K562 (cell line): Measurements from ENCODE around the gene PSMC6. TPM values are rescaled to one million over a fixed set of nuclear protein-coding genes. Genes with fewer than 3 reads are reported as not detected.

ENCODE experiments used
- ETS1 ChIP-seq: conservative IDR thresholded peaks from 2 replicates; pipeline ENCODE4 v1.6.1; 2011; ENCODE audit warnings: low read depth, mild to moderate bottlenecking, low read length; ENCODE audit not compliant: control insufficient read depth
- ETV5 ChIP-seq: sonication (generic); formaldehyde crosslinking; IDR thresholded peaks from 2 replicates; pipeline ENCODE4 v1.4.0; 2020; ENCODE audit warnings: low read depth, mild to moderate bottlenecking, missing genetic modification reagents
- FIP1L1 ChIP-seq: fragments of 200-400 bp; formaldehyde crosslinking; IDR thresholded peaks from 2 replicates; pipeline ENCODE4 v1.6.1; 2018; ENCODE audit warnings: mild to moderate bottlenecking, low read depth, low read length; ENCODE audit not compliant: poor library complexity, severe bottlenecking
- LARP7 ChIP-seq: fragments of 450-650 bp; IDR thresholded peaks from 2 replicates; pipeline ENCODE4 v1.6.1; 2016
- MAZ ChIP-seq, 2 experiments: fragments of 450-650 bp in 1 of 2; sonication (generic) in 1 of 2; formaldehyde crosslinking; IDR thresholded peaks in 1 of 2; conservative IDR thresholded peaks in 1 of 2; 2 replicates each; pipeline versions ENCODE4 v1.4.0 to v1.5.0; 2020; ENCODE audit warnings: mild to moderate bottlenecking in 1 of 2, missing genetic modification reagents in 1 of 2
- PTBP1 ChIP-seq: fragments of 200-400 bp; formaldehyde crosslinking; IDR thresholded peaks from 2 replicates; pipeline ENCODE4 v1.6.1; 2017; ENCODE audit warnings: low read depth, low read length
- PYGO2 ChIP-seq: fragments of 450-650 bp; IDR thresholded peaks from 2 replicates; pipeline ENCODE4 v1.6.1; 2016; ENCODE audit warnings: mild to moderate bottlenecking, missing genetic modification characterization, moderate library complexity, missing compliant biosample characterization
- RNF2 ChIP-seq: sonication (generic); IDR thresholded peaks from 2 replicates; pipeline ENCODE4 v1.6.1; 2016
- SIN3B ChIP-seq: fragments of 450-650 bp; IDR thresholded peaks from 2 replicates; pipeline ENCODE4 v1.6.1; 2017; ENCODE audit warnings: low read depth, mild to moderate bottlenecking, moderate library complexity
- TFE3 ChIP-seq: fragments of 450-650 bp; formaldehyde crosslinking; IDR thresholded peaks from 2 replicates; pipeline ENCODE4 v1.4.0; 2020; ENCODE audit warnings: mild to moderate bottlenecking, mixed read lengths
- THRB ChIP-seq: fragments of 450-650 bp; formaldehyde crosslinking; conservative IDR thresholded peaks from 2 replicates; pipeline ENCODE4 v1.4.0; 2022; ENCODE audit warnings: mild to moderate bottlenecking, missing genetic modification characterization
- YY1 ChIP-seq, 3 experiments: IDR thresholded peaks; 2 replicates each; pipeline ENCODE4 v1.6.1; 2011; ENCODE audit warnings: low read length in 2 of 3, mild to moderate bottlenecking in 2 of 3, moderate library complexity in 2 of 3, borderline replicate concordance in 1 of 3, control low read depth in 1 of 3, low read depth in 1 of 3; ENCODE audit not compliant: insufficient read depth in 3 of 3, insufficient replicate concordance in 2 of 3, control insufficient read depth in 1 of 3, insufficient read length in 1 of 3; ENCODE audit errors: extremely low read depth in 1 of 3
- ZNF253 ChIP-seq: fragments of 250-450 bp; sonication (Bioruptor Pico); conservative IDR thresholded peaks from 2 replicates; pipeline ENCODE4 v1.6.1; 2021; ENCODE audit warnings: mild to moderate bottlenecking
- ZNF449 ChIP-seq: fragments of 250-450 bp; sonication (Bioruptor Pico); IDR thresholded peaks from 2 replicates; pipeline ENCODE4 v1.8.0; 2022; ENCODE audit warnings: moderate library complexity, mild to moderate bottlenecking, inconsistent platforms
- ZNF511 ChIP-seq: sonication (generic); formaldehyde crosslinking; IDR thresholded peaks from 2 replicates; pipeline ENCODE4 v1.8.0; 2022; ENCODE audit warnings: mild to moderate bottlenecking, missing genetic modification reagents
- ZNF561 ChIP-seq: fragments of 450-650 bp; formaldehyde crosslinking; conservative IDR thresholded peaks from 2 replicates; pipeline ENCODE4 v1.4.0; 2020; ENCODE audit warnings: mild to moderate bottlenecking, moderate library complexity
- polyA plus RNA-seq, 8 experiments: library from polyadenylated mRNA; depleted of rRNA in 4 of 8; stranded (reverse) in 5 of 8; unstranded in 3 of 8; fragments of >200 nt; fragmentation: Nextera tagmentation in 2 of 8; fragmentation: Illumina TruSeq in 1 of 8; extraction: Ambion mirVana in 2 of 8; extraction: Trizol in 1 of 8; gene quantifications; 2 replicates each; pipeline versions ENCODE4 v1.2.1 to v1.2.3, GENCODE V29; 2011 to 2014; ENCODE audit warnings: inconsistent platforms in 1 of 8, missing spikeins in 1 of 8
- total RNA-seq, 7 experiments: library from RNA; depleted of rRNA in 6 of 7; stranded (reverse); fragments of >200 nt in 6 of 7; fragmentation: Illumina TruSeq in 2 of 7; extraction: Trizol in 2 of 7; gene quantifications; 2 replicates each; pipeline versions ENCODE4 v1.2.1 to v1.2.3, GENCODE V29; 2011 to 2021; ENCODE audit warnings: low replicate concordance in 1 of 7

PSMC6 gene
- total and polyA plus RNA-seq, 9 of the 15 experiments (the other 6 are each of a cell fraction or from before 2014, with no cell fraction given), result 91.4 to 224 (median 182) TPM

- TF ChIP-seq THRB (CRISPR knock-in tag) (no peak), ETV5 (CRISPR knock-in tag) (no peak), YY1 (IDR thresholded peaks at IDR 0.05; ENCODE audit: borderline replicate concordance in 1 of 3, control insufficient read depth in 1 of 3, extremely low read depth in 1 of 3, insufficient read depth in 3 of 3, insufficient read length in 1 of 3, insufficient replicate concordance in 2 of 3, low read depth in 1 of 3, low read length in 2 of 3) (peak; percentile 34 to 88 (median 75)), LARP7 (no peak), RNF2 (no peak), MAZ (CRISPR knock-in tag; conservative IDR thresholded peaks at IDR 0.05 in 1 of 2, IDR thresholded peaks at IDR 0.05 in 1 of 2) (peak in 1 of 2 experiments; percentile 33; a peak in 1 of 4 replicates), SIN3B (no peak; the same call in 1 of the 2 replicates), TFE3 (CRISPR knock-in tag) (no peak), PYGO2 (tag) (no peak), ZNF561 (CRISPR knock-in tag) (no peak), PTBP1 (no peak), ZNF449 (CRISPR knock-in tag) (no peak), ETS1 (no peak), FIP1L1 (peak; percentile 26), ZNF253 (CRISPR knock-in tag) (no peak), ZNF511 (CRISPR knock-in tag) (no peak)
Measured at GRCh38 chr14:52729925-52730708, 23.1 kb downstream of the PSMC6 start, which contains the start of gene STYX (continued).
